AG04449 (cell line): ENCODE data around the gene GCLM.

Experiments
- CTCF ChIA-PET: fragments of 350-600 bp; formaldehyde crosslinking; extraction: SDS; loops from one replicate; lab custom pipeline; 2021; ENCODE audit warnings: antibody characterized with exemption; lab: Yijun Ruan, JAX
- POLR2A ChIA-PET: fragments of 400-600, 350-600 bp; formaldehyde crosslinking; extraction: SDS; loops from one replicate; lab custom pipeline; 2020; ENCODE audit warnings: antibody characterized with exemption, inconsistent platforms; lab: Yijun Ruan, JAX
- DNase-seq: peaks from one replicate; pipeline ENCODE4 v3.0.0-alpha.2; 2010; ENCODE audit warnings: low read depth, low spot score
- H3K4me3 ChIP-seq: 2 replicates; pipeline ENCODE4 v1.5.1; 2011; ENCODE audit warnings: low read depth, mild to moderate bottlenecking, control low read depth, low read length
- CTCF ChIP-seq: IDR thresholded peaks from one replicate; pipeline ENCODE4 v1.5.1; 2011; ENCODE audit warnings: mild to moderate bottlenecking, moderate library complexity, low read length, control low read depth, inconsistent platforms; ENCODE audit not compliant: insufficient read depth; ENCODE audit errors: missing control alignments

GCLM gene

GRCh38 chr1:93910305-93910704 is 1.1 kb upstream of the GCLM start:
- DNase-seq, result no peak
- POLR2A ChIA-PET, result no interaction called here
- CTCF ChIA-PET, result interaction anchor here (0.7 to 2.6 kb wide), 37 partner anchors 9 to 535 kb away, joined by 3 to 49 read pairs (median 5); partner anchors contain the start of gene DNTTIP2
- no peak for TF ChIP-seq CTCF
- no peak overlapping the region for H3K4me3 ChIP-seq

- CTCF ChIA-PET, result interaction anchor here (0.6 to 2.6 kb wide), 30 partner anchors 10 to 428 kb away, joined by 3 to 49 read pairs (median 6); partner anchors contain the start of gene DNTTIP2
- no peak for TF ChIP-seq CTCF
- peak overlapping the region; percentile 76 for H3K4me3 ChIP-seq
- POLR2A ChIA-PET, result interaction anchor here (0.6 to 1.0 kb wide), 2 partner anchors 81 to 112 kb away, joined by 3 read pairs; no protein-coding TSS in a partner anchor
- DNase-seq, result no peak
These were observed 660 bp downstream of the GCLM start for GRCh38 chr1:93908394-93909145.

- ChIA-PET CTCF (interaction anchor here (0.8 to 1.2 kb wide), 4 partner anchors 11 to 429 kb away, joined by 3 to 4 read pairs (median 4); no protein-coding TSS in a partner anchor), POLR2A (interaction anchor here (1.1 kb wide), 1 partner anchor 28 kb away, joined by 3 read pairs; no protein-coding TSS in a partner anchor)
- DNase-seq, result no peak
- no peak for TF ChIP-seq CTCF
- H3K4me3 ChIP-seq, result peak overlapping the region; percentile 76
These were observed 1.5 kb downstream of the GCLM start for GRCh38 chr1:93907718-93908117.

GRCh38 chr1:93906480-93906879 is 2.8 kb downstream of the GCLM start:
- TF ChIP-seq CTCF, result no peak
- CTCF ChIA-PET, result no interaction called here
- POLR2A ChIA-PET, result interaction anchor here (1.1 kb wide), 1 partner anchor 27 kb away, joined by 3 read pairs; no protein-coding TSS in a partner anchor
- DNase-seq, result no peak
- H3K4me3 ChIP-seq, result no peak overlapping the region

GRCh38 chr1:93905734-93906133 is 3.5 kb downstream of the GCLM start:
- POLR2A ChIA-PET, result no interaction called here
- no peak for TF ChIP-seq CTCF
- DNase-seq, result no peak
- H3K4me3 ChIP-seq, result no peak overlapping the region
- CTCF ChIA-PET, result no interaction called here

GRCh38 chr1:93905051-93905450 is 4.2 kb downstream of the GCLM start:
- H3K4me3 ChIP-seq, result no peak overlapping the region
- POLR2A ChIA-PET, result no interaction called here
- CTCF ChIA-PET, result interaction anchor here (1.3 kb wide), 1 partner anchor 431 kb away, joined by 5 read pairs; no protein-coding TSS in a partner anchor
- TF ChIP-seq CTCF, result no peak
- no peak for DNase-seq
